ENCODE results near the gene TNS1. TPM values are rescaled to one million over a fixed set of nuclear protein-coding genes. Genes with fewer than 3 reads are reported as not detected.
A peak's percentile ranks its signal among the peaks of the same experiment; 100 is the strongest.

The TNS1 gene
- total RNA-seq, 1 donor from 2014 or later = 505 TPM

DNA sequence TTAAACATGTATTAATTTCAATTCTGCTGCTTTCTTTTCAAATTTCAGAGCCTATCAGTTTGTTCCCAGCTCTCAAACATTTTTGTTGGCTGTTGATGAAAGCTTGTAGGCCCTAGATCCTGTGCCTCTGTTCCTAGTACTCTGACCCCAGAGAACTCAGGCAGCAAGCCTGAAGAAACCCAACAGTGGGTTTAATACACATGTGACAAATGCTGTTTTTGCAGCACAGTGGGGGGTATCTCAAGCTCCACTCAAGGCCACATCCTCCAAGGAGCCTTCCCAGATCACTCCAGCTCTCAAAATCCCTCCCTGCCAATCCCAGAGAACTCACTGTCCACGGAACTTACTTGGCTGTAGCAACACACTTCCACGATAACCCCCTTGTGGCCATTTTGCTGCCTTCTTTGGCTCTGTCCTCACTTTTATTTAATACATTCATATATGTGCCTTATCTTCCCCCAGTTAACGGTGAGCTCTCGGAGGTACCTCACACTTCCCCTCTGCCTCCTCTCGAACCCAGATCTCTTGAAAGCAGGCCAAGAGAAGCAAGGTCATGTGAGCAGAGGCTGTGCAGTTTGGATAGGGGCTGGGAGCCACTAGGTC lies 122.4 kb downstream of the TNS1 start:
- TF ChIP-seq CTCF (IDR thresholded peaks at IDR 0.05) = no peak
- Histone ChIP-seq H3K4me1 (peaks cover under 1% of the 10 kb centered on the region), H3K9me3 (no peaks in the 10 kb centered on the region), H3K36me3 (peaks cover 100% of the 10 kb centered on the region), H3K27me3 (ENCODE audit: low read depth) (no peaks in the 10 kb centered on the region), H3K4me3 (no peak overlapping the region), H3K27ac (no peak overlapping the region)
- DNase-seq = no peak
- intact Hi-C loops (cut with DNase I) = no loop called here
- no peak for ATAC-seq

DNA sequence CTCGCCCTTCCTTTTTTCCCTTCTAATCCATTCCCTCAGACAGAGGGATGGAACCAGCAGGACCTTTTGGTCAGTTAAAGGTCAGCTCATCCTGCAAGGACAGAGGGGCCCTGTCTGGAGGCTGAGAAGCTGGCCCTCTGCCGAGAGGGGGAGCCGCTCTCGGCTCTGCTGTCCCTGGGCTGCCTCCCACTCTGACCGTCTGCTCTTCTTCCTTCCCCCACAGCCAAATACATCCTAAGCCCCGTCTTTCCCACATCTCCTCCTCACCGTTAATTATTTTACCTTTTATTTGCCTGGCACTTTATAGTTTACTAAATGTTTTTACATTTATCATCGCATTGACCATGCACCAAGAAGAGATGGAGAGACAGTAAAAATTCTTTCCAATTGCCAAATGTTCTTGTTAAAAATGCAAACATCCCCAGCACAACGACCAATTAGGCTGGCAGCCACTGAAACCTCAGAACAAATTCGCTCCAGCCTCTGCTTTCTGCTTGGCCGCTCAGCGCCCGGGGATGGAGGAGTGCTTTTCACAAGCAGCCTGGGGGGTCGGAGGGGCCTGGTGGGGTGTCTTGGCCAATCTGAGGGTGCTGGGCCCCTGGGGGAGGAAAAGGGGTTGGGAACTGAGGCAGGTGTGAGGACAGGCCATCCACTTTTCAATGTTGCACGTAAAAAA lies 123.7 kb downstream of the TNS1 start:
- no peaks in the 10 kb centered on the region for H3K9me3 ChIP-seq

GRCh38 chr2:217877866-217878265 lies 124.9 kb downstream of the TNS1 start:
- no peak for TF ChIP-seq CTCF (IDR thresholded peaks at IDR 0.05)
- intact Hi-C loops (cut with DNase I) = no loop called here
- H3K27me3 ChIP-seq (ENCODE audit: low read depth) = no peaks in the 10 kb centered on the region
- H3K4me1 ChIP-seq = no peaks in the 10 kb centered on the region
- peak; percentile 9 to 11 for ATAC-seq
- peaks cover 98% of the 10 kb centered on the region for H3K36me3 ChIP-seq
- no peak overlapping the region for H3K4me3 ChIP-seq
- H3K27ac ChIP-seq = peak overlapping the region; percentile 25
- H3K9me3 ChIP-seq = no peaks in the 10 kb centered on the region
- DNase-seq = no peak

More for the DNA sequence above, 123.7 kb downstream of the TNS1 start:
- Histone ChIP-seq H3K27me3 (ENCODE audit: low read depth) (no peaks in the 10 kb centered on the region), H3K36me3 (peaks cover 100% of the 10 kb centered on the region), H3K4me1 (no peaks in the 10 kb centered on the region), H3K27ac (no peak overlapping the region), H3K4me3 (no peak overlapping the region)
- TF ChIP-seq CTCF (IDR thresholded peaks at IDR 0.05) = no peak
- ATAC-seq (no peak), DNase-seq (no peak)
- intact Hi-C loops (cut with DNase I) = no loop called here

GRCh38 chr2:217876253-217876570 lies 126.6 kb downstream of the TNS1 start:
- DNase-seq (no peak), ATAC-seq (no peak)
- H3K27ac ChIP-seq = no peak overlapping the region
- no peaks in the 10 kb centered on the region for H3K9me3 ChIP-seq
- H3K4me1 ChIP-seq = no peaks in the 10 kb centered on the region
- intact Hi-C loops (cut with DNase I) = no loop called here
- no peak overlapping the region for H3K4me3 ChIP-seq
- peaks cover 98% of the 10 kb centered on the region for H3K36me3 ChIP-seq
- H3K27me3 ChIP-seq (ENCODE audit: low read depth) = no peaks in the 10 kb centered on the region
- TF ChIP-seq CTCF (IDR thresholded peaks at IDR 0.05) = no peak

GRCh38 chr2:217875556-217876252 lies 127.1 kb downstream of the TNS1 start:
- peaks cover 98% of the 10 kb centered on the region for H3K36me3 ChIP-seq
- H3K9me3 ChIP-seq = no peaks in the 10 kb centered on the region
- DNase-seq (no peak), ATAC-seq (no peak)
- no peak overlapping the region for H3K27ac ChIP-seq
- no peak for TF ChIP-seq CTCF (IDR thresholded peaks at IDR 0.05)
- intact Hi-C loops (cut with DNase I) = no loop called here
- H3K4me3 ChIP-seq = no peak overlapping the region
- H3K4me1 ChIP-seq = no peaks in the 10 kb centered on the region
- H3K27me3 ChIP-seq (ENCODE audit: low read depth) = no peaks in the 10 kb centered on the region
